ENCODE data around the gene STAT4.

Gene STAT4

DNA sequence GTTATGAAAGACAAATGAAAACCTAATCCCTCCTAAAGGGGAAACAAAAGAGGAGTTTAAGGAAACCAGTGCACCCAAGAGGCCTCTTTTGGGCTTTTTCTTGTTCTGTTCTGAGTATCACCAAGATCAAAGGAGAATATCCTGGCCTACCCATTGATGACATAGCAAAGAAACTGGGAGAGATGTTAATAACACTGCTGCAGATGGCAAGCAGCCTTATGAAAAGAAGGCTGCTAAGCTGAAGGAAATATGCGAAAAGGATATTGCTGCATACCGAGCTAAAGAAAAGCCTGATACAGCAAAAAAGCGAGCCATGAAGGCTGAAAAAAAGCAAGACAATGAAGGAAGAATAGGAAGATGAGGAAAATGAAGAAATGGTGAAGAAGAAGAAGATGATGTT, 23.6 kb upstream of the STAT4 start:
- DNase-seq: no peak
- H3K27ac ChIP-seq (ENCODE audit: low read length): no peak overlapping the region
- no peaks in the 10 kb centered on the region for H3K9me3 ChIP-seq (replicated peaks; ENCODE audit: insufficient read depth, low read length)
- H3K4me1 ChIP-seq (ENCODE audit: low read length): peaks cover 12% of the 10 kb centered on the region
- no peaks in the 10 kb centered on the region for H4K20me1 ChIP-seq (ENCODE audit: insufficient read depth, low read length)
- TF ChIP-seq EZH2 (optimal IDR thresholded peaks at IDR 0.05; ENCODE audit: low read depth, low read length) (no peak), EZH2phosphoT487 (IDR thresholded peaks at IDR 0.05; ENCODE audit: low read length) (no peak)
- TF ChIP-seq, protein P1, sequence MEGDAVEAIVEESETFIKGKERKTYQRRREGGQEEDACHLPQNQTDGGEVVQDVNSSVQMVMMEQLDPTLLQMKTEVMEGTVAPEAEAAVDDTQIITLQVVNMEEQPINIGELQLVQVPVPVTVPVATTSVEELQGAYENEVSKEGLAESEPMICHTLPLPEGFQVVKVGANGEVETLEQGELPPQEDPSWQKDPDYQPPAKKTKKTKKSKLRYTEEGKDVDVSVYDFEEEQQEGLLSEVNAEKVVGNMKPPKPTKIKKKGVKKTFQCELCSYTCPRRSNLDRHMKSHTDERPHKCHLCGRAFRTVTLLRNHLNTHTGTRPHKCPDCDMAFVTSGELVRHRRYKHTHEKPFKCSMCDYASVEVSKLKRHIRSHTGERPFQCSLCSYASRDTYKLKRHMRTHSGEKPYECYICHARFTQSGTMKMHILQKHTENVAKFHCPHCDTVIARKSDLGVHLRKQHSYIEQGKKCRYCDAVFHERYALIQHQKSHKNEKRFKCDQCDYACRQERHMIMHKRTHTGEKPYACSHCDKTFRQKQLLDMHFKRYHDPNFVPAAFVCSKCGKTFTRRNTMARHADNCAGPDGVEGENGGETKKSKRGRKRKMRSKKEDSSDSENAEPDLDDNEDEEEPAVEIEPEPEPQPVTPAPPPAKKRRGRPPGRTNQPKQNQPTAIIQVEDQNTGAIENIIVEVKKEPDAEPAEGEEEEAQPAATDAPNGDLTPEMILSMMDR (IDR thresholded peaks at IDR 0.05; ENCODE audit: low read length): no peak
- no peak overlapping the region for H3K9ac ChIP-seq (ENCODE audit: low read length)
- no peaks in the 10 kb centered on the region for H3K79me2 ChIP-seq (ENCODE audit: low read length)
- H2AFZ ChIP-seq (ENCODE audit: low read length): no peak overlapping the region
- no peaks in the 10 kb centered on the region for H3K27me3 ChIP-seq (replicated peaks; ENCODE audit: insufficient read depth, low read length)
- no peaks in the 10 kb centered on the region for H3F3A ChIP-seq (ENCODE audit: insufficient read depth, low read length)
- H3K4me3 ChIP-seq (ENCODE audit: low read length): no peak overlapping the region
- H3K9me2 ChIP-seq (replicated peaks; ENCODE audit: insufficient read depth, low read length): no peaks in the 10 kb centered on the region
- H3K4me2 ChIP-seq (ENCODE audit: low read depth, low read length): no peak overlapping the region
- no peaks in the 10 kb centered on the region for H3K36me3 ChIP-seq (replicated peaks; ENCODE audit: insufficient read depth, low read length)

DNA sequence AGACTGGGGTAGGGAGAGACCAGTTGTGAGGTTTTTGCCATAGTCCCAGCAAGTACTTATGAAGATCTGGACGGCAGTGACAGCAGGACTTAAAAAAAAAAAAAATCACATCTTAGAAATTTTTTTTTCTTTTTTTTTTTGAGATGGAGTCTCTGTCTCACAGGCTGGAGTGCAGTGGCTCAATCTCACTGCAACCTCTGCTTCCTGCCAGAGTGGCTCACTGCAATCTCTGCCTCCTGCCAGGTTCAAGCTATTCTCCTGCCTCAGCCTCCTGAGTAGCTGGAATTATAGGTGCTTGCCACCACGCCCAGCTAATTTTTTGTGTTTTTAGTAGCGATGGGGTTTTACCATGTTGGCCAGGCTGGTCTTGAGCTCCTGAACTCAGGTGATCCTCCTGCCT, 22.4 kb upstream of the STAT4 start:
- Histone ChIP-seq H4K20me1 (ENCODE audit: insufficient read depth, low read length) (no peaks in the 10 kb centered on the region), H3F3A (ENCODE audit: insufficient read depth, low read length) (no peaks in the 10 kb centered on the region), H3K9me3 (replicated peaks; ENCODE audit: insufficient read depth, low read length) (no peaks in the 10 kb centered on the region), H2AFZ (ENCODE audit: low read length) (no peak overlapping the region), H3K9ac (ENCODE audit: low read length) (no peak overlapping the region), H3K9me2 (replicated peaks; ENCODE audit: insufficient read depth, low read length) (no peaks in the 10 kb centered on the region), H3K36me3 (replicated peaks; ENCODE audit: insufficient read depth, low read length) (no peaks in the 10 kb centered on the region), H3K4me3 (ENCODE audit: low read length) (no peak overlapping the region), H3K27ac (ENCODE audit: low read length) (no peak overlapping the region), H3K4me2 (ENCODE audit: low read depth, low read length) (no peak overlapping the region), H3K27me3 (replicated peaks; ENCODE audit: insufficient read depth, low read length) (no peaks in the 10 kb centered on the region), H3K4me1 (ENCODE audit: low read length) (peaks cover 12% of the 10 kb centered on the region), H3K79me2 (ENCODE audit: low read length) (no peaks in the 10 kb centered on the region)
- TF ChIP-seq, protein P1 (IDR thresholded peaks at IDR 0.05; ENCODE audit: low read length): no peak
- no peak for TF ChIP-seq EZH2 (optimal IDR thresholded peaks at IDR 0.05; ENCODE audit: low read depth, low read length)
- no peak for TF ChIP-seq EZH2phosphoT487 (IDR thresholded peaks at IDR 0.05; ENCODE audit: low read length)
- DNase-seq: no peak

DNA sequence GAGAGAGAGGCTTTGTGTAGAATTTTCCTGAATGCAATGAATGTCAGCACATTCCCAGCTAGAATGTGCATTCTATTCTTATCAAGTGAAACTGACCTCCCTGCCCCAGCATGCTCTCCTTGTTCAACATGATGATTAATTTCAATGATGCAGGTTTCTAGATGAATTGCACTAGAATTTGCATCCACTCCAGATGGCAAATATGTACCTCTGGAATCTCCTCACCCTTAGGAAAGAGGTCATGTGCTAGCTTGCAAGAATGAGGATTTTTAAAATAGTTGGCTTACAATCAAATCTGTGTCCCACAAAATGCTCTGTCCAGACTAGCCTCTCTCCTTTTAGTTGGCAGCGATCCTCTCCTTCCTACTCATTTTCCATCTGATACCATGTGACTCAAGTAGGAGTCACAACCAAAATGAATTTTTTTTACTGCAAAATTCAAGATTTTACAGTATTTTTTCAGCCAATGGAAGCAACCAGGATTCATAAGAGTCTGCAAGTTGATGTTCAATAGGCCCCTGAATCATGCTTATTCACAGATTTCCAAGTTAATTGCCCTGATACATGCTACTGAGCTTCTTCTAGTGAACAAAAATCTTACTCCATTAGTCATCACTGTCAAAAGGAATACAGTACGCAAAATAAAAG, 21.0 kb upstream of the STAT4 start:
- Histone ChIP-seq H3K4me2 (ENCODE audit: low read depth, low read length) (no peak overlapping the region), H3K27me3 (replicated peaks; ENCODE audit: insufficient read depth, low read length) (no peaks in the 10 kb centered on the region), H4K20me1 (ENCODE audit: insufficient read depth, low read length) (no peaks in the 10 kb centered on the region), H3K9me3 (replicated peaks; ENCODE audit: insufficient read depth, low read length) (no peaks in the 10 kb centered on the region), H3K36me3 (replicated peaks; ENCODE audit: insufficient read depth, low read length) (no peaks in the 10 kb centered on the region), H3K79me2 (ENCODE audit: low read length) (no peaks in the 10 kb centered on the region), H2AFZ (ENCODE audit: low read length) (no peak overlapping the region), H3K9ac (ENCODE audit: low read length) (no peak overlapping the region), H3K4me1 (ENCODE audit: low read length) (peaks cover 7% of the 10 kb centered on the region), H3K4me3 (ENCODE audit: low read length) (no peak overlapping the region), H3F3A (ENCODE audit: insufficient read depth, low read length) (no peaks in the 10 kb centered on the region), H3K9me2 (replicated peaks; ENCODE audit: insufficient read depth, low read length) (no peaks in the 10 kb centered on the region), H3K27ac (ENCODE audit: low read length) (no peak overlapping the region)
- no peak for DNase-seq
- TF ChIP-seq, protein P1 (IDR thresholded peaks at IDR 0.05; ENCODE audit: low read length): no peak
- TF ChIP-seq EZH2phosphoT487 (IDR thresholded peaks at IDR 0.05; ENCODE audit: low read length): no peak
- TF ChIP-seq EZH2 (optimal IDR thresholded peaks at IDR 0.05; ENCODE audit: low read depth, low read length): no peak

Measured in MM.1S (cell line).